H9 (cell line): ENCODE results near the gene RNASE8. TPM values are rescaled to one million over a fixed set of nuclear protein-coding genes. Genes with fewer than 3 reads are reported as not detected.

Experiments
- DNase-seq: peaks from one replicate; pipeline ENCODE4 v3.0.0-alpha.2; 2017
- H2AFZ ChIP-seq: one replicate; pipeline ENCODE4 v1.6.1; 2013; ENCODE audit warnings: mild to moderate bottlenecking, low read length, control low read depth, moderate library complexity
- H2AK5ac ChIP-seq: 2 replicates; pipeline ENCODE4 v1.6.1; 2013; ENCODE audit warnings: low read length, control low read depth, mixed read lengths; ENCODE audit not compliant: insufficient read length
- H2BK120ac ChIP-seq: one replicate; pipeline ENCODE4 v1.6.1; 2013; ENCODE audit warnings: low read depth, mild to moderate bottlenecking, low read length, control low read depth, inconsistent platforms; ENCODE audit not compliant: poor library complexity, severe bottlenecking
- H2BK12ac ChIP-seq: 2 replicates; pipeline ENCODE4 v1.6.1; 2013; ENCODE audit warnings: low read length, control low read depth, mixed read lengths, low read depth; ENCODE audit not compliant: insufficient read length
- H2BK15ac ChIP-seq: 2 replicates; pipeline ENCODE4 v1.6.1; 2013; ENCODE audit warnings: low read depth, low read length, control low read depth
- H2BK20ac ChIP-seq: one replicate; pipeline ENCODE4 v1.6.1; 2013; ENCODE audit warnings: low read depth, mild to moderate bottlenecking, low read length, control low read depth, inconsistent platforms; ENCODE audit not compliant: poor library complexity, severe bottlenecking
- H2BK5ac ChIP-seq: 2 replicates; pipeline ENCODE4 v1.6.1; 2013; ENCODE audit warnings: low read length, control low read depth, mixed read lengths; ENCODE audit not compliant: insufficient read length
- H3K14ac ChIP-seq: 2 replicates; pipeline ENCODE4 v1.6.1; 2013; ENCODE audit warnings: low read length, control low read depth; ENCODE audit not compliant: insufficient read depth
- H3K18ac ChIP-seq: 2 replicates; pipeline ENCODE4 v1.6.1; 2013; ENCODE audit warnings: low read depth, mild to moderate bottlenecking, mixed read lengths, low read length, control low read depth; ENCODE audit not compliant: insufficient read length
- H3K23ac ChIP-seq: 2 replicates; pipeline ENCODE4 v1.6.1; 2013; ENCODE audit warnings: low read length, control low read depth, mixed read lengths, low read depth; ENCODE audit not compliant: insufficient read length
- H3K23me2 ChIP-seq: 2 replicates; pipeline ENCODE4 v1.6.1; 2013; ENCODE audit warnings: low read depth, mild to moderate bottlenecking, mixed read lengths, low read length, control low read depth; ENCODE audit not compliant: insufficient read length, poor library complexity, severe bottlenecking
- H3K27ac ChIP-seq: 2 replicates; pipeline ENCODE4 v1.5.1; 2013; ENCODE audit warnings: low read length, control low read depth, mixed read lengths, low read depth; ENCODE audit not compliant: insufficient read length
- H3K27me3 ChIP-seq: 2 replicates; pipeline ENCODE4 v1.6.1; 2013; ENCODE audit warnings: low read length, control low read depth, inconsistent platforms; ENCODE audit not compliant: insufficient read depth
- H3K4ac ChIP-seq: 2 replicates; pipeline ENCODE4 v1.6.1; 2013; ENCODE audit warnings: low read depth, mild to moderate bottlenecking, control low read depth, inconsistent platforms, low read length, moderate library complexity
- H3K4me1 ChIP-seq: 2 replicates; pipeline ENCODE4 v1.6.1; 2013; ENCODE audit warnings: low read length, control low read depth, inconsistent platforms; ENCODE audit not compliant: insufficient read depth
- H3K4me2 ChIP-seq: 2 replicates; pipeline ENCODE4 v1.6.1; 2013; ENCODE audit warnings: low read length, control low read depth, mixed read lengths; ENCODE audit not compliant: insufficient read length, insufficient read depth
- H3K56ac ChIP-seq: 2 replicates; pipeline ENCODE4 v1.6.1; 2013; ENCODE audit warnings: low read depth, mild to moderate bottlenecking, mixed read lengths, low read length, control low read depth; ENCODE audit not compliant: insufficient read length
- H3K79me1 ChIP-seq: 2 replicates; pipeline ENCODE4 v1.6.1; 2013; ENCODE audit warnings: low read depth, mild to moderate bottlenecking, moderate library complexity, low read length, control low read depth, inconsistent platforms; ENCODE audit not compliant: insufficient read depth, poor library complexity, severe bottlenecking
- H3K79me2 ChIP-seq: 2 replicates; pipeline ENCODE4 v1.6.1; 2013; ENCODE audit warnings: low read length, control low read depth, inconsistent platforms; ENCODE audit not compliant: insufficient read depth
- H3K9ac ChIP-seq: 2 replicates; pipeline ENCODE4 v1.6.1; 2013; ENCODE audit warnings: low read length, control low read depth, mixed read lengths; ENCODE audit not compliant: insufficient read length; ENCODE audit errors: extremely low read depth
- H3K9me3 ChIP-seq: one replicate; pipeline ENCODE4 v1.6.1; 2013; ENCODE audit warnings: low read depth, low read length, inconsistent platforms; ENCODE audit not compliant: control insufficient read depth
- H3T11ph ChIP-seq: one replicate; pipeline ENCODE4 v1.6.1; 2013; ENCODE audit warnings: mild to moderate bottlenecking, low read length, control low read depth, inconsistent platforms
- H4K20me1 ChIP-seq: one replicate; pipeline ENCODE4 v1.6.1; 2013; ENCODE audit not compliant: control insufficient read depth, insufficient read length, insufficient read depth
- H4K5ac ChIP-seq: 2 replicates; pipeline ENCODE4 v1.6.1; 2013; ENCODE audit warnings: low read depth, mild to moderate bottlenecking, mixed read lengths, low read length, control low read depth; ENCODE audit not compliant: insufficient read length
- H4K8ac ChIP-seq: replicated peaks from 2 replicates; pipeline ENCODE4 v1.6.1; 2013; ENCODE audit warnings: low read length, control low read depth, mixed read lengths, low read depth; ENCODE audit not compliant: insufficient read length
- H4K91ac ChIP-seq: 2 replicates; pipeline ENCODE4 v1.6.1; 2013; ENCODE audit warnings: low read depth, mild to moderate bottlenecking, moderate library complexity, mixed read lengths, low read length, control low read depth; ENCODE audit not compliant: insufficient read length
- H3K27ac Mint-ChIP-seq, 3 experiments: 2 replicates in 2 of 3; 3 replicates in 1 of 3; pipeline ENCODE4 v1.8.0; 2020 to 2021; ENCODE audit warnings: mixed read lengths in 3 of 3, mild to moderate bottlenecking in 1 of 3, moderate library complexity in 1 of 3
- H3K27me3 Mint-ChIP-seq: 2 replicates; pipeline ENCODE4 v1.8.0; 2021; ENCODE audit warnings: low read depth, mild to moderate bottlenecking, moderate library complexity, mixed read lengths
- H3K36me3 Mint-ChIP-seq, 3 experiments: 2 replicates in 2 of 3; 3 replicates in 1 of 3; pipeline ENCODE4 v1.8.0; 2020 to 2021; ENCODE audit warnings: low read depth in 3 of 3, mixed read lengths in 3 of 3; ENCODE audit not compliant: insufficient read depth in 1 of 3
- H3K4me1 Mint-ChIP-seq, 2 experiments: 2 replicates each; pipeline ENCODE4 v1.8.0; 2020; ENCODE audit warnings: mixed read lengths in 2 of 2
- H3K4me3 Mint-ChIP-seq, 2 experiments: 2 replicates in 1 of 2; 3 replicates in 1 of 2; pipeline ENCODE4 v1.8.0; 2020 to 2021; ENCODE audit warnings: mild to moderate bottlenecking in 2 of 2, mixed read lengths in 2 of 2, moderate library complexity in 1 of 2
- H3K9me3 Mint-ChIP-seq, 2 experiments: 2 replicates in 1 of 2; 3 replicates in 1 of 2; pipeline ENCODE4 v1.8.0; 2020; ENCODE audit warnings: mild to moderate bottlenecking in 2 of 2, mixed read lengths in 2 of 2, moderate library complexity in 1 of 2
- WGBS: extraction: QIAGEN DNeasy Blood & Tissue Kit; methylation state at CpG from one replicate; pipeline ENCODE4 v1.1.7; 2013; ENCODE audit warnings: missing lambda C conversion rate, low lambda C conversion rate, mixed read lengths; ENCODE audit not compliant: insufficient read length; ENCODE audit errors: extremely low coverage; 5-methylcytosine and 5-hydroxymethylcytosine counted together
- total RNA-seq: library from RNA; stranded (reverse); gene quantifications from 2 replicates; pipeline ENCODE4 v1.2.1, GENCODE V29; 2021
- TF ChIP-seq, protein P1 (sequence below): fragments of 200-600 bp; sonication (generic); conservative IDR thresholded peaks from 3 replicates; pipeline ENCODE4 v1.8.0; 2021; ENCODE audit warnings: antibody characterized with exemption, mild to moderate bottlenecking

Gene RNASE8
- total RNA-seq, 1 experiment from 2014 or later, result not detected

DNA sequence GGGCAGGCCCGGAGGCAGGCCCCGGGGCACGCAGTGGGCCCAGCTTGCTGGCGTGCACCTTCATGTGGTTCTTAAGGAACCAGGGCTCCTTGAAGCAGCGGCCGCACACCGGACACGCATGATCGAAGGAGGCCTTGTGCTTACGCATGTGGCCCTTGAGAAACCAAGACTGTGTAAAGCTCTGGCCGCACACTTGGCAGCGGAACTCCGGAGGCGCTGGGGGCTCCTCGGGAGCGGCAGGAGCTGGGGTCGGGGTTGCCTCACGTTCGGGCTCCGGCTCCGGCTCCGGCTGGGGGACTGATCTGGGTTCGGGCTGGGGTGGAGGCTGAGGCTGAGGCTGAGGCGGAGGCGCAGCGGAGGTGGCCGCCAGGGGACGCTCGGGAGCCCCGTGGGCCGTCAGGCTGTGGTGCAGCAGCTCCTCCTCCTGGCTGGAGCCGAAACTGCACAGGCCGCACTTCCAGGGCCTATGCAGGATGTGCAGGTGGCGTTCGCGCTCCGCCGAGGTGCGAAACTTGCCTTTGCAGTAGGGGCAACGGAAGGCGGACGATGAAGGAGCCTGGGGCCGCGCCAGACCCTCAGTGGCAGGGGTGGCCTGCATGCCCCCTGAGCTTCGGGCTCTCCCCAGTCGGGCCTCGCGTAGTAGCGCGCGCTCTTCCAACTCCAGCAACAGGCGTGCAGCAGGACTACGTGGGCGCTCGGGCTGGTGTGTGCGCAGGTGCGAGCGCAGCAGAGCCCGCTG is 34.8 kb downstream of the RNASE8 start:
- no peak overlapping the region for H3K27ac ChIP-seq
- WGBS, result no CpG with 5 or more reads among the region's 59 CpGs
- H3K36me3 Mint-ChIP-seq, result peaks cover 39 to 54% (median 53%) of the 10 kb centered on the region in 3 experiments

More for the DNA sequence above, 34.8 kb downstream of the RNASE8 start:
- Histone ChIP-seq H3K9ac (no peak overlapping the region), H4K91ac (no peak overlapping the region), H3K79me2 (peaks cover 12% of the 10 kb centered on the region; the same call in 1 of the 2 replicates), H2BK120ac (no peak overlapping the region), H3T11ph (no peak overlapping the region), H3K4ac (no peak overlapping the region), H3K4me2 (no peak overlapping the region), H2BK15ac (no peak overlapping the region), H3K56ac (no peak overlapping the region), H2BK5ac (no peak overlapping the region), H2BK20ac (no peak overlapping the region), H3K23ac (no peak overlapping the region), H3K23me2 (peaks cover 12% of the 10 kb centered on the region), H2AK5ac (no peak overlapping the region), H4K20me1 (no peaks in the 10 kb centered on the region), H3K14ac (no peak overlapping the region), H4K5ac (no peak overlapping the region), H3K9me3 (no peaks in the 10 kb centered on the region), H3K4me1 (peaks cover 18% of the 10 kb centered on the region), H3K27me3 (no peaks in the 10 kb centered on the region), H3K18ac (no peak overlapping the region), H2BK12ac (no peak overlapping the region), H2AFZ (no peak overlapping the region), H4K8ac (no peak overlapping the region), H3K79me1 (peaks cover 4% of the 10 kb centered on the region)
- Mint-ChIP-seq H3K4me1 (peaks cover 63% of the 10 kb centered on the region in 2 experiments), H3K27ac (no peak overlapping the region), H3K27me3 (peaks cover 2% of the 10 kb centered on the region), H3K9me3 (no peaks in the 10 kb centered on the region; a peak in 2 of 5 replicates), H3K4me3 (peak overlapping the region; percentile 59 to 92; a peak in 4 of 5 replicates)
- TF ChIP-seq, protein P1, sequence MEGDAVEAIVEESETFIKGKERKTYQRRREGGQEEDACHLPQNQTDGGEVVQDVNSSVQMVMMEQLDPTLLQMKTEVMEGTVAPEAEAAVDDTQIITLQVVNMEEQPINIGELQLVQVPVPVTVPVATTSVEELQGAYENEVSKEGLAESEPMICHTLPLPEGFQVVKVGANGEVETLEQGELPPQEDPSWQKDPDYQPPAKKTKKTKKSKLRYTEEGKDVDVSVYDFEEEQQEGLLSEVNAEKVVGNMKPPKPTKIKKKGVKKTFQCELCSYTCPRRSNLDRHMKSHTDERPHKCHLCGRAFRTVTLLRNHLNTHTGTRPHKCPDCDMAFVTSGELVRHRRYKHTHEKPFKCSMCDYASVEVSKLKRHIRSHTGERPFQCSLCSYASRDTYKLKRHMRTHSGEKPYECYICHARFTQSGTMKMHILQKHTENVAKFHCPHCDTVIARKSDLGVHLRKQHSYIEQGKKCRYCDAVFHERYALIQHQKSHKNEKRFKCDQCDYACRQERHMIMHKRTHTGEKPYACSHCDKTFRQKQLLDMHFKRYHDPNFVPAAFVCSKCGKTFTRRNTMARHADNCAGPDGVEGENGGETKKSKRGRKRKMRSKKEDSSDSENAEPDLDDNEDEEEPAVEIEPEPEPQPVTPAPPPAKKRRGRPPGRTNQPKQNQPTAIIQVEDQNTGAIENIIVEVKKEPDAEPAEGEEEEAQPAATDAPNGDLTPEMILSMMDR, result peak; percentile 100
- peak; percentile 90 for DNase-seq
